GM18858 (cell line): ENCODE data around the gene GUCY1A2.

Source experiments
- ATAC-seq: cut with Tn5 transposase; IDR thresholded peaks from one replicate; pipeline ENCODE4 v1.9.1; 2021; ENCODE audit not compliant: unreplicated experiment

Gene GUCY1A2

GRCh38 chr11:106761240-106761639 lies 257.0 kb downstream of the GUCY1A2 start:
- no peak for ATAC-seq

- no peak for ATAC-seq
These were observed 270.2 kb downstream of the GUCY1A2 start for GRCh38 chr11:106748059-106748458.

- no peak for ATAC-seq
These were observed 272.3 kb downstream of the GUCY1A2 start for GRCh38 chr11:106745941-106746340.

GRCh38 chr11:106733635-106734034 lies 284.6 kb downstream of the GUCY1A2 start:
- no peak for ATAC-seq

GRCh38 chr11:106728859-106729258 lies 289.4 kb downstream of the GUCY1A2 start:
- no peak for ATAC-seq

- ATAC-seq = no peak
These were observed 289.9 kb downstream of the GUCY1A2 start for GRCh38 chr11:106728379-106728778.

- no peak for ATAC-seq
These were observed 291.0 kb downstream of the GUCY1A2 start for GRCh38 chr11:106727256-106727655.

- ATAC-seq = no peak
These were observed 293.9 kb downstream of the GUCY1A2 start for GRCh38 chr11:106724293-106724892.

- no peak for ATAC-seq
These were observed 295.2 kb downstream of the GUCY1A2 start for GRCh38 chr11:106723071-106723470.

GRCh38 chr11:106717222-106717621 lies 301.1 kb downstream of the GUCY1A2 start:
- no peak for ATAC-seq

- no peak for ATAC-seq
These were observed 304.1 kb downstream of the GUCY1A2 start for GRCh38 chr11:106714199-106714598.

- no peak for ATAC-seq
These were observed 309.9 kb downstream of the GUCY1A2 start for GRCh38 chr11:106708348-106708747.

- ATAC-seq = no peak
These were observed 311.9 kb downstream of the GUCY1A2 start for GRCh38 chr11:106706355-106706754.

- no peak for ATAC-seq
These were observed 315.5 kb downstream of the GUCY1A2 start for GRCh38 chr11:106702805-106703204.

- no peak for ATAC-seq
These were observed 321.2 kb downstream of the GUCY1A2 start for GRCh38 chr11:106697058-106697457.

- no peak for ATAC-seq
These were observed 322.8 kb downstream of the GUCY1A2 start for GRCh38 chr11:106695506-106695905.

GRCh38 chr11:106694501-106694900 lies 323.8 kb downstream of the GUCY1A2 start:
- no peak for ATAC-seq

- ATAC-seq = no peak
These were observed 326.4 kb downstream of the GUCY1A2 start for GRCh38 chr11:106691807-106692365.

- no peak for ATAC-seq
These were observed 327.4 kb downstream of the GUCY1A2 start for GRCh38 chr11:106690923-106691322.

GRCh38 chr11:106684944-106685343 lies 333.3 kb downstream of the GUCY1A2 start:
- ATAC-seq = no peak

- no peak for ATAC-seq
These were observed 334.8 kb downstream of the GUCY1A2 start for GRCh38 chr11:106683435-106683834.

GRCh38 chr11:106681435-106681834 lies 336.8 kb downstream of the GUCY1A2 start:
- no peak for ATAC-seq

GRCh38 chr11:106679581-106679980 lies 338.7 kb downstream of the GUCY1A2 start:
- ATAC-seq = no peak
